ENCODE data around the gene XPO4. TPM values are rescaled to one million over a fixed set of nuclear protein-coding genes. Genes with fewer than 3 reads are reported as not detected.
"Not testable (repeated sequence)": the region's sequence is repeated elsewhere in the genome, so short reads cannot be mapped to it uniquely, and the experiment has no call there.

Gene XPO4
- total RNA-seq, 4 donors from 2014 or later: 8.9 to 16.1 (median 13.8) TPM

DNA sequence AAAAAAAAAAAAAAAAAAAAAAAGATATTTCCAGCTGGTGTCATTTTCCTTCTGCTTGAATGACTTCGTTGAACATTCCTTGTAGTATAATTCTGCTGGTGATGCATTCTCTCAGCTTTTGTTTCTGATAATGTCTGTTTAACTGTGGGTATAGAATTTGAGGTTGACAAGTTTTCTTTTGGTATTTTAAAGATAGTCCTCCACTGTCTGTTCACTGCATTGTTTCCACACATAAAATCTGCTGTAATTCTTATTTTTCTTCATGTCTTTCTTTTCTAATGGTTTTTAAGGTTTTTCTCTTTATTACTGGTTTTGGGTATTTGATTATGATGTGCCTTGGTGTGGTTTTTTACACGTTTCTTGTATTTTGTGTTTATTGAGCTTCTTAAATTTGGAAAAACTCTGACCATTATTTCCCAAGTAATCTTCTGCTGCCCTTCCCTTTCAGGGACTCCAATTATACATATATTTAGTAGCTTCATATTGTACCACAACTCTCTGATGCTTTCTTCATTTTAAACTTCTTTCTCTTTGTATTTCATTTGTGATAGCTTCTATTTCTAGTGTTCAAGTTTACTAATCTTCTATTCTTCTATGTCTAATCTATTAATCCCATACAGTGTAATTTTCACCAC lies 135.1 kb downstream of the XPO4 start:
- 92 to 93% methylated on average over 2 of the region's 2 CpGs for WGBS, 2 donors
- no peak overlapping the region for H3K4me3 ChIP-seq (ENCODE audit: low read depth, poor library complexity, severe bottlenecking)
- TF ChIP-seq CTCF (IDR thresholded peaks at IDR 0.05) (no peak), POLR2A (IDR thresholded peaks at IDR 0.05) (no peak)
- no peak for DNase-seq (ENCODE audit: low spot score in 2 of 2)
- intact Hi-C loops (cut with DNase I; ENCODE audit: low total_unique reads): no loop called here

GRCh38 chr13:20760872-20761271 lies 141.7 kb downstream of the XPO4 start:
- 70 to 84% methylated on average over 3 of the region's 3 CpGs for WGBS, 2 donors
- TF ChIP-seq POLR2A (IDR thresholded peaks at IDR 0.05) (no peak), CTCF (IDR thresholded peaks at IDR 0.05) (no peak)
- DNase-seq (ENCODE audit: low spot score in 2 of 2): no peak
- intact Hi-C loops (cut with DNase I; ENCODE audit: low total_unique reads): no loop called here
- no peak overlapping the region for H3K4me3 ChIP-seq (ENCODE audit: low read depth, poor library complexity, severe bottlenecking)

GRCh38 chr13:20754009-20754408 lies 148.5 kb downstream of the XPO4 start:
- TF ChIP-seq CTCF (IDR thresholded peaks at IDR 0.05) (no peak), POLR2A (IDR thresholded peaks at IDR 0.05) (no peak)
- DNase-seq (ENCODE audit: low spot score in 2 of 2): no peak
- intact Hi-C loops (cut with DNase I; ENCODE audit: low total_unique reads): no loop called here
- H3K4me3 ChIP-seq (ENCODE audit: low read depth, poor library complexity, severe bottlenecking): no peak overlapping the region

GRCh38 chr13:20749377-20749776 lies 153.2 kb downstream of the XPO4 start:
- no peak for DNase-seq (ENCODE audit: low spot score in 2 of 2)
- intact Hi-C loops (cut with DNase I; ENCODE audit: low total_unique reads): no loop called here
- TF ChIP-seq CTCF (IDR thresholded peaks at IDR 0.05) (no peak), POLR2A (IDR thresholded peaks at IDR 0.05) (no peak)
- WGBS, 2 donors: 89% methylated on average over 1 of the region's 1 CpG
- H3K4me3 ChIP-seq (ENCODE audit: low read depth, poor library complexity, severe bottlenecking): no peak overlapping the region

DNA sequence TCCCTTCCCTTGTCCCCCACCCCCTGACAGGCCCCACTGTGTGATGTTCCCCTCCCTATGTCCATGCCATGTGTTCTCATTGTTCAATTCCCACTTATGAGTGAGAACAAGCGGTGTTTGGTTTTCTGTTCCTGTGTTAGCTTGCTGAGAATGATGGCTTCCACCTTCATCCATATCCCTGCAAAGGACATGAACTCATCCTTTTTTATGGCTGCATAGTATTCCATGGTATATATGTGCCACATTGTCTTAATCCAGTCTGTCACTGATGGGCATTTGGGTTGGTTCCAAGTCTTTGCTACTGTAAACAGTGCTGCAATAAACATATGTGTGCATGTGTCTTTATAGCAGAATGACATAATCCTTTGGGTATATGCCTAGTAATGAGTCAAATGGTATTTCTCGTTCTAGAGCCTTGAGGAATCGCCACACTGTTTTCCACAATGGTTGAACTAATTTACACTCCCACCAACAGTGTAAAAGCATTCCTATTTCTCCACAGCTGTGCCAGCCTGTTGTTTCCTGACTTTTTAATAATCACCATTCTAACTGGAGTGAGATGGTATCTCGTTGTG lies 158.6 kb downstream of the XPO4 start:
- WGBS, 2 donors: 82 to 84% methylated on average over 4 of the region's 4 CpGs
- DNase-seq (ENCODE audit: low spot score in 2 of 2); intact Hi-C loops (cut with DNase I; ENCODE audit: low total_unique reads): not testable (repeated sequence)

GRCh38 chr13:20740021-20740420 lies 162.5 kb downstream of the XPO4 start:
- 95 to 96% methylated on average over 8 to 14 of the region's 22 CpGs for WGBS, 2 donors
- H3K4me3 ChIP-seq (ENCODE audit: low read depth, poor library complexity, severe bottlenecking): no peak overlapping the region
- DNase-seq (ENCODE audit: low spot score in 2 of 2): no peak
- TF ChIP-seq CTCF (IDR thresholded peaks at IDR 0.05) (no peak), POLR2A (IDR thresholded peaks at IDR 0.05) (no peak)
- intact Hi-C loops (cut with DNase I; ENCODE audit: low total_unique reads): no loop called here

More for the DNA sequence above, 158.6 kb downstream of the XPO4 start:
- not testable (repeated sequence) for H3K4me3 ChIP-seq (ENCODE audit: low read depth, poor library complexity, severe bottlenecking)
